ENCODE results near the gene KLK13. TPM values are rescaled to one million over a fixed set of nuclear protein-coding genes. Genes with fewer than 3 reads are reported as not detected.

KLK13 gene
- total RNA-seq, 2 donors from 2014 or later = not detected

- Mint-ChIP-seq H3K27ac (no peak overlapping the region), H3K27me3 (no peaks in the 10 kb centered on the region), H3K4me1 (peaks cover 25% of the 10 kb centered on the region), H3K36me3 (ENCODE audit: low read depth) (peaks cover 4% of the 10 kb centered on the region), H3K4me3 (peak overlapping the region; percentile 36)
- DNase-seq (peak; percentile 18 to 25 (median 19)), ATAC-seq (peak; percentile 87)
- H3K9me3 ChIP-seq (ENCODE audit: control insufficient read depth, low read length, poor library complexity, severe bottlenecking) = no peaks in the 10 kb centered on the region
Measured at GRCh38 chr19:51098365-51099046, 33.6 kb upstream of the KLK13 start.

- Mint-ChIP-seq H3K27ac (no peak overlapping the region), H3K4me1 (peaks cover 27% of the 10 kb centered on the region), H3K36me3 (ENCODE audit: low read depth) (peaks cover 4% of the 10 kb centered on the region)
Measured at GRCh38 chr19:51097796-51098195, 32.9 kb upstream of the KLK13 start.

DNA sequence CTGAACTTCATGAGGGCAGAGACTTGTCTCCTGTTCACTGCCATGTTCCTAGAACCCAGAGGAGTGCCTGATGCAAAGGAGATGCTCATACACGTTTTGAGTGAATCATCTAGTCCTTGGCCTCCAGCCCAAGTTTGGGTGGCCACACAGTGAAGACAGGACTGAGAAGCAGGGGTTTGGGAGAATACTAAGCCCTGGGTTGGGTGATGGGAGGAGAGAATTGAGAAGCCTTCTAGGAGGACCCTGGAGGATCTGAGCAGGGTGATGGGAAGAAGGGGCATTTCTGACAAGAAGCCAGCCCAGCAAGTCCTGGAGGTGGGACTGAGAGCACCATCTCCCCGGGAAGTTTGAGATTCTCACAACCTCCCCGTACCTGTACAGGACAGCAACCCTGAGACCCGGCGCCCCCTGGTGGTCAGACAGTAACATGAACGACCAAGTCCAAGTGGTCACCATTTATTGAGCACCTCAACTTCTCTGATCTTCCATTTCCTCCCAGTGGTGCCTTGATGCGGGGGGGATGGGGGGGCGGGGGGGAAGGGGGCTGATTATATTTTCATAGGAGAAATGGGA, 32.4 kb upstream of the KLK13 start:
- ATAC-seq (peak; percentile 55), DNase-seq (peak; percentile 48 to 70 (median 68))
- H3K9me3 ChIP-seq (ENCODE audit: control insufficient read depth, low read length, poor library complexity, severe bottlenecking) = no peaks in the 10 kb centered on the region
- H3K4me3 Mint-ChIP-seq = no peak overlapping the region
- H3K4me1 Mint-ChIP-seq = peaks cover 28% of the 10 kb centered on the region
- peaks cover 7% of the 10 kb centered on the region for H3K36me3 Mint-ChIP-seq (ENCODE audit: low read depth)
- peak overlapping the region; percentile 34 for H3K27ac Mint-ChIP-seq
- H3K27me3 Mint-ChIP-seq = no peaks in the 10 kb centered on the region

More at GRCh38 chr19:51097796-51098195, 32.9 kb upstream of the KLK13 start:
- H3K4me3 Mint-ChIP-seq = no peak overlapping the region
- DNase-seq (no peak), ATAC-seq (no peak)
- H3K9me3 ChIP-seq (ENCODE audit: control insufficient read depth, low read length, poor library complexity, severe bottlenecking) = no peaks in the 10 kb centered on the region
- H3K27me3 Mint-ChIP-seq = no peaks in the 10 kb centered on the region

- H3K9me3 ChIP-seq (ENCODE audit: control insufficient read depth, low read length, poor library complexity, severe bottlenecking) = no peaks in the 10 kb centered on the region
- no peaks in the 10 kb centered on the region for H3K27me3 Mint-ChIP-seq
- ATAC-seq = no peak
- no peak for DNase-seq
- H3K4me1 Mint-ChIP-seq = peaks cover 30% of the 10 kb centered on the region
- peaks cover 8% of the 10 kb centered on the region for H3K36me3 Mint-ChIP-seq (ENCODE audit: low read depth)
- peak overlapping the region; percentile 28 for H3K4me3 Mint-ChIP-seq
- peak overlapping the region; percentile 34 for H3K27ac Mint-ChIP-seq
Measured at GRCh38 chr19:51096473-51097165, 31.7 kb upstream of the KLK13 start.

DNA sequence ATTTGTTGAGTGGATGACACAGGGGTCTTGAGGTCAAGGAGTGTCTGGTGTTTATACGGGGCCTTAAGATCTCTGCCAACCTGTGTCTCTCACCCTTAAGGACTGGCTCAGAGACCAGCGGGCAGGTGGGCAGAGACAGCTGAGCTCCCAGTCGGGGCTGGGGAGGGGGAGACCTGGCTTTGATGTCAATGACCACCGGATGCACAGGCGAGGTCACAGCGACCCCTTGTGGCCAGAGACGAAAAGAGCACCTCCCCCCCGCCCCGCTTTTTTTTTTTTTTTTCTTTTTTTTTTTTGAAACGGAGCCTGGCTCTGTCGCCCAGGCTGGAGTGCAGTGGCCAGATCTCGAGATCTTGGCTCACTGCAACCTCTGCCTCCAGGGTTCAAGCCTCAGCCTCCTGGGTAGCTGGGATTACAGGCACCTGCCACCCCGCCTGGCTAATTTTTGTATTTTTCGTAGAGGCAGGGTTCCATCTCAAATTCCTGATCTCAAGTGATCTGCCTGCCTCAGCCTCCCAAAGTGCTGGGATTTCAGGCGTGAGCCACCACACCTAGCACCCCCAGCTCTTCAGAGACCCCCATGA, 29.9 kb upstream of the KLK13 start:
- H3K27me3 Mint-ChIP-seq = no peaks in the 10 kb centered on the region
- H3K4me3 Mint-ChIP-seq = no peak overlapping the region
- peaks cover 27% of the 10 kb centered on the region for H3K4me1 Mint-ChIP-seq
- peak overlapping the region; percentile 70 for H3K27ac Mint-ChIP-seq
- ATAC-seq (no peak), DNase-seq (no peak)
- H3K36me3 Mint-ChIP-seq (ENCODE audit: low read depth) = peaks cover 8% of the 10 kb centered on the region
- H3K9me3 ChIP-seq (ENCODE audit: control insufficient read depth, low read length, poor library complexity, severe bottlenecking) = no peaks in the 10 kb centered on the region

DNA sequence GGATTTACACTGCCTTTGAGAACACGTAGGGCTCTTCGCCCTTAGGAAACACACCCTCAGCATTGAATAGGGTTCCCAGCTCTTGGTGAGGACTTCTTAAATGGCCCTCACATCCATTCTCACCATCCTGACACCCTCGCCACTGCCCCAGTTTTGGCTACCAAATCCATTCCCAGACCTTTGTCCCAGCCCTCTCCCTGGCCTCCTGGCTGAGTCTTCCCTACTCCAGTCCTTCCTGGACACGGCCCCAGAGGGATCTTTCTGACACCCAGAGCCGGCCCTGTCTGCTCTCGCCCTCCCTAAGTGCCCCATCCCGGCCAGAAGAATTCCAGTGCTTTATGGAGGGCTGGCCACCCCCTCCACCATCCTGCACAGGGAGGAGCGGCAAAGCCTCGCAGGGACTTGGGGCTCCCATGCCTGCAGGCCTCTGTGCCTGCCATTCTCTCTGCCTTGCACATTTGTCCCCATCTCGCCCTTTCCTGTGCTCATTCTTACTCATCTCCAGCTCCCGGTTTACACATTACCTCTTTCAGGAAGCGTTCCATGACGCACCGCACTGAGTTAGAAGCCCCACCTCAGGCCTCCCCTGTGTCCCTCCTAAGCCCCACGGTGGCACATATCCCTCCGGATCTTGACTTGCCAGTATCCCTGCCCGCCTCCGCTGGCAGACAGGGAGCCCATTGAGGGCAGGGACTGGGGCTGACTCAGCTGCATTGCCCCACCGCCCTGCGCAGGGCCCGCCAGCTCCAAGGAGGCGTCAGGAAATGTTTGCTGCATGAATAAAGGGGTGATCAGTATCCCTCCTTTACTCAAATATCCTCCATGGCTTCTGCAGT, 28.8 kb upstream of the KLK13 start:
- H3K36me3 Mint-ChIP-seq (ENCODE audit: low read depth) = peaks cover 10% of the 10 kb centered on the region
- ATAC-seq = no peak

DNA sequence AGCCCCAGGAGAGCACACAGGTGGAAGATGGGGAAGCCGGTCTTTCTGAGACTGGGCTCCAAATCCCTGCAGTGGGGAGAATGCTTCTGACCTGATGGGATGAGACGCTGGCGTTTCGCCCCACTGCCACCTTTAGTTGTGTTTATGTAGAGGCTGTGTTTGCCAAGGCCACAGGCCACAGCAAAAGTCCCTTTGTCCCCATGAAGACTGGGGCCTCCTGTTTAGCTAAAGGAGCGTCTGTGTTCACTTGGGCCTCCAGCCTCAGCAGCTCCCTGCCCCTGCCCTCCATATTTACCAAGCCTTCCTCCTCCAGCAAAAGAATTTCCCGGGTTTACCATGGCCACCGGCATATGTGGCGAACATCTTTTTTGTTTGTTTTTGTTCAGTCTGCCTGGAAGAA, 28.2 kb upstream of the KLK13 start:
- H3K27ac Mint-ChIP-seq = peak overlapping the region; percentile 70
- peaks cover 10% of the 10 kb centered on the region for H3K36me3 Mint-ChIP-seq (ENCODE audit: low read depth)
- no peaks in the 10 kb centered on the region for H3K9me3 ChIP-seq (ENCODE audit: control insufficient read depth, low read length, poor library complexity, severe bottlenecking)
- DNase-seq (no peak), ATAC-seq (no peak)
- no peaks in the 10 kb centered on the region for H3K27me3 Mint-ChIP-seq
- H3K4me3 Mint-ChIP-seq = no peak overlapping the region
- H3K4me1 Mint-ChIP-seq = peaks cover 24% of the 10 kb centered on the region

More for the DNA sequence above, 28.8 kb upstream of the KLK13 start:
- DNase-seq = no peak
- peak overlapping the region; percentile 70 for H3K27ac Mint-ChIP-seq
- H3K4me1 Mint-ChIP-seq = peaks cover 24% of the 10 kb centered on the region
- no peaks in the 10 kb centered on the region for H3K9me3 ChIP-seq (ENCODE audit: control insufficient read depth, low read length, poor library complexity, severe bottlenecking)
- H3K27me3 Mint-ChIP-seq = no peaks in the 10 kb centered on the region
- H3K4me3 Mint-ChIP-seq = peak overlapping the region; percentile 43

DNA sequence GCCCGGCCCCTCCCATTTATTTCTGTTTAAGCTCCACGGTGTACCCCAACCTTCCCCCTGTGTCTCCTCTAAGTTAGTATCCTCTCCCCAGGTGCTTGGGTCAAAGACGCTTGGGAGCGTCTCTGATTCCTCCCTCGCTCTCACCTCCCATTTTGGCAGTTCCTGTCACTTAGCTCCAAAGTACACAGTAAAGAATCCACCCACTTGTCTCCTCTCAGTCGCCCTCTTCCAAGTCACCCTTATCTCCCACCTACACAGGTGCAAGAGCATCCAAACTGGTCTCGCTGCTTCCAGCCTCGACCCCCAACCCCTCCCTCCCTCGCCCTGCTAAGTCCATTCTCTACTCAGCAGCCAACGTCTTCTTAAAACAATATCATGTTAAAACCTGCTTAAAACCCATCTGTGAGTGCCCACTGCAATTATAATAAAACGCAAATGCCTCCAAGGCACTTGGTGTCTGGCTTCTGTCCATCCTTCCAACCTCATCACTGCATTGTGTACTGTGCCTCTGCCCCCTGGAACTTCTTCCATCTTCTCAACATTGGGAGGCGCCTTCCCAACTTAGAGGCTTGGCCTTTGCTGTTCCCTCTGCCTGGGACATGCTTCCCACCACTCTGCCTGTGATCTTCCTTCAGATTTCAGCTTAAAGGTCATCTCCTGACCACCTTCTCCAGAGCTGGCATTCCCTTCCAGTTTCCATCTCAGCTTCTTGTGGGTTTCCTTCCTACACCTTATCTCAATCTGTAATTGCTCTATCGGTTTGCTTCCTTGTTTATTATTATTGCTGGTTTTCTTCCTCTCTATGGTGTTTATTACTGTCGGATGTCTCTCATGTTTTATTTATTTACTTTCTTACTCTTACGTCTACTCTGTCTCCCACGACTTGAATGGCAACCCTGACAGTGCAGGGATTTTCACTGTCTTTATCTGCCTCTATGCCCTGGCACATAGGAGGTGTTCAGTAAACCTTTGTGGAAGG, 27.3 kb upstream of the KLK13 start:
- H3K27me3 Mint-ChIP-seq = no peaks in the 10 kb centered on the region
- DNase-seq (no peak), ATAC-seq (no peak)
- peaks cover 26% of the 10 kb centered on the region for H3K4me1 Mint-ChIP-seq
- H3K9me3 ChIP-seq (ENCODE audit: control insufficient read depth, low read length, poor library complexity, severe bottlenecking) = no peaks in the 10 kb centered on the region
- peaks cover 10% of the 10 kb centered on the region for H3K36me3 Mint-ChIP-seq (ENCODE audit: low read depth)
- no peak overlapping the region for H3K4me3 Mint-ChIP-seq
- H3K27ac Mint-ChIP-seq = peak overlapping the region; percentile 65

- ATAC-seq (no peak), DNase-seq (no peak)
- Mint-ChIP-seq H3K27me3 (no peaks in the 10 kb centered on the region), H3K36me3 (ENCODE audit: low read depth) (peaks cover 6% of the 10 kb centered on the region), H3K4me1 (peaks cover 18% of the 10 kb centered on the region), H3K4me3 (no peak overlapping the region), H3K27ac (no peak overlapping the region)
- H3K9me3 ChIP-seq (ENCODE audit: control insufficient read depth, low read length, poor library complexity, severe bottlenecking) = no peaks in the 10 kb centered on the region
Measured at GRCh38 chr19:51091126-51091525, 26.2 kb upstream of the KLK13 start.

- H3K27me3 Mint-ChIP-seq = no peaks in the 10 kb centered on the region
- no peak overlapping the region for H3K27ac Mint-ChIP-seq
- no peaks in the 10 kb centered on the region for H3K9me3 ChIP-seq (ENCODE audit: control insufficient read depth, low read length, poor library complexity, severe bottlenecking)
- H3K36me3 Mint-ChIP-seq (ENCODE audit: low read depth) = peaks cover 6% of the 10 kb centered on the region
- ATAC-seq = no peak
- DNase-seq = no peak
- no peak overlapping the region for H3K4me3 Mint-ChIP-seq
- H3K4me1 Mint-ChIP-seq = peaks cover 17% of the 10 kb centered on the region
Measured at GRCh38 chr19:51090471-51090870, 25.6 kb upstream of the KLK13 start.

GRCh38 chr19:51089786-51090185, 24.9 kb upstream of the KLK13 start:
- H3K36me3 Mint-ChIP-seq (ENCODE audit: low read depth) = peaks cover 8% of the 10 kb centered on the region
- H3K27ac Mint-ChIP-seq = no peak overlapping the region
- peaks cover 17% of the 10 kb centered on the region for H3K4me1 Mint-ChIP-seq
- ATAC-seq = no peak
- H3K27me3 Mint-ChIP-seq = no peaks in the 10 kb centered on the region
- H3K4me3 Mint-ChIP-seq = no peak overlapping the region
- DNase-seq = no peak
- no peaks in the 10 kb centered on the region for H3K9me3 ChIP-seq (ENCODE audit: control insufficient read depth, low read length, poor library complexity, severe bottlenecking)
